ENCODE results near the gene WWP2.

DNA sequence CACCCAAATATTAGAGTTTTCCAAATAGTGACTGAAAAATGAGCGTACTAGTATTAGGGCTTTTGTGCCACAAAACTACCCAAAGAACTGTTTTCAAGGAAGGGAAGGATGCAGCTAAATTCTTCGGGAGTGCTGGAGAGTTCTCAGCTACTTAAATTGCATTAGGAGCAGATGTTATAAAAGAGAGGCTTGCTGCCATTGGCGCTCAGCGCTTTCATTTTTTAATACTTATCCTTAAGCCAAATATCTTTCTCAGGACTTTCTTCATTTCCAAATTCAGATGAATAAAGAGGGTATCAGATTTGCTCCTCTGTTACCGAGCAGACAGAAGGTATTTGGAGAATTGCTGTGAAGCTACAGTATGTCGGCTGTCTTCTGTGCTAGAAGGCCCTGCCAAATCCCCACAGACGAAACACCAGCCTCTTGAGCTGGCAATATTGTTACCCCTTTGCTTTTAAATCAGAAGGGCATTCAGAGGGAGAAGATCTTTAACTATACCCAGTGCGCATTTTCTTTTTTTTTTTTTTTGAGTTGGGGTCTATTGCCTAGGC is 141.8 kb downstream of the WWP2 start:
- TF ChIP-seq, protein P1, sequence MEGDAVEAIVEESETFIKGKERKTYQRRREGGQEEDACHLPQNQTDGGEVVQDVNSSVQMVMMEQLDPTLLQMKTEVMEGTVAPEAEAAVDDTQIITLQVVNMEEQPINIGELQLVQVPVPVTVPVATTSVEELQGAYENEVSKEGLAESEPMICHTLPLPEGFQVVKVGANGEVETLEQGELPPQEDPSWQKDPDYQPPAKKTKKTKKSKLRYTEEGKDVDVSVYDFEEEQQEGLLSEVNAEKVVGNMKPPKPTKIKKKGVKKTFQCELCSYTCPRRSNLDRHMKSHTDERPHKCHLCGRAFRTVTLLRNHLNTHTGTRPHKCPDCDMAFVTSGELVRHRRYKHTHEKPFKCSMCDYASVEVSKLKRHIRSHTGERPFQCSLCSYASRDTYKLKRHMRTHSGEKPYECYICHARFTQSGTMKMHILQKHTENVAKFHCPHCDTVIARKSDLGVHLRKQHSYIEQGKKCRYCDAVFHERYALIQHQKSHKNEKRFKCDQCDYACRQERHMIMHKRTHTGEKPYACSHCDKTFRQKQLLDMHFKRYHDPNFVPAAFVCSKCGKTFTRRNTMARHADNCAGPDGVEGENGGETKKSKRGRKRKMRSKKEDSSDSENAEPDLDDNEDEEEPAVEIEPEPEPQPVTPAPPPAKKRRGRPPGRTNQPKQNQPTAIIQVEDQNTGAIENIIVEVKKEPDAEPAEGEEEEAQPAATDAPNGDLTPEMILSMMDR (IDR thresholded peaks at IDR 0.05): no peak
- no peak for TF ChIP-seq EP300 (IDR thresholded peaks at IDR 0.05)

Data from upper lobe of left lung (tissue), 4 donors.